ENCODE data around the gene COL4A6. TPM values are rescaled to one million over a fixed set of nuclear protein-coding genes. Genes with fewer than 3 reads are reported as not detected.

The COL4A6 gene
- total and polyA plus RNA-seq, 2 experiments from 2014 or later = 4.0 to 12.9 TPM

GRCh38 chrX:108121291-108121690 is 316.9 kb downstream of the COL4A6 start:
- TF ChIP-seq, protein P1, sequence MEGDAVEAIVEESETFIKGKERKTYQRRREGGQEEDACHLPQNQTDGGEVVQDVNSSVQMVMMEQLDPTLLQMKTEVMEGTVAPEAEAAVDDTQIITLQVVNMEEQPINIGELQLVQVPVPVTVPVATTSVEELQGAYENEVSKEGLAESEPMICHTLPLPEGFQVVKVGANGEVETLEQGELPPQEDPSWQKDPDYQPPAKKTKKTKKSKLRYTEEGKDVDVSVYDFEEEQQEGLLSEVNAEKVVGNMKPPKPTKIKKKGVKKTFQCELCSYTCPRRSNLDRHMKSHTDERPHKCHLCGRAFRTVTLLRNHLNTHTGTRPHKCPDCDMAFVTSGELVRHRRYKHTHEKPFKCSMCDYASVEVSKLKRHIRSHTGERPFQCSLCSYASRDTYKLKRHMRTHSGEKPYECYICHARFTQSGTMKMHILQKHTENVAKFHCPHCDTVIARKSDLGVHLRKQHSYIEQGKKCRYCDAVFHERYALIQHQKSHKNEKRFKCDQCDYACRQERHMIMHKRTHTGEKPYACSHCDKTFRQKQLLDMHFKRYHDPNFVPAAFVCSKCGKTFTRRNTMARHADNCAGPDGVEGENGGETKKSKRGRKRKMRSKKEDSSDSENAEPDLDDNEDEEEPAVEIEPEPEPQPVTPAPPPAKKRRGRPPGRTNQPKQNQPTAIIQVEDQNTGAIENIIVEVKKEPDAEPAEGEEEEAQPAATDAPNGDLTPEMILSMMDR (IDR thresholded peaks at IDR 0.05; ENCODE audit: poor library complexity) = no peak
- TF ChIP-seq EZH2 (IDR thresholded peaks at IDR 0.05; ENCODE audit: borderline replicate concordance) (no peak), EZH2phosphoT487 (IDR thresholded peaks at IDR 0.05; ENCODE audit: low read depth, severe bottlenecking, unreplicated experiment) (no peak)
- H3K4me1 ChIP-seq (ENCODE audit: insufficient read depth) = no peaks in the 10 kb centered on the region
- no peaks in the 10 kb centered on the region for H3K9me2 ChIP-seq (replicated peaks; ENCODE audit: insufficient read depth)
- H3K27ac ChIP-seq = no peak overlapping the region
- no peaks in the 10 kb centered on the region for H3K79me2 ChIP-seq
- DNase-seq (ENCODE audit: low spot score) = no peak
- no peak overlapping the region for H3K4me2 ChIP-seq
- no peak overlapping the region for H3K4me3 ChIP-seq
- WGBS (ENCODE audit: low lambda C conversion rate, missing lambda C conversion rate) = 61% methylated on average over 3 of the region's 3 CpGs
- no peaks in the 10 kb centered on the region for H3K36me3 ChIP-seq (replicated peaks; ENCODE audit: insufficient read depth, low read depth)
- no peaks in the 10 kb centered on the region for H3K9me3 ChIP-seq (ENCODE audit: low read depth)
- no peak overlapping the region for H2AFZ ChIP-seq
- no peaks in the 10 kb centered on the region for H3K27me3 ChIP-seq
- H4K20me1 ChIP-seq (ENCODE audit: insufficient read depth, poor library complexity, severe bottlenecking) = no peaks in the 10 kb centered on the region

GRCh38 chrX:108117988-108118387 is 320.2 kb downstream of the COL4A6 start:
- WGBS (ENCODE audit: low lambda C conversion rate, missing lambda C conversion rate) = 40% methylated on average over 3 of the region's 3 CpGs

GRCh38 chrX:108114541-108114940 is 323.7 kb downstream of the COL4A6 start:
- no peak for TF ChIP-seq EZH2 (IDR thresholded peaks at IDR 0.05; ENCODE audit: borderline replicate concordance)
- no peak for TF ChIP-seq EZH2phosphoT487 (IDR thresholded peaks at IDR 0.05; ENCODE audit: low read depth, severe bottlenecking, unreplicated experiment)
- TF ChIP-seq, protein P1 (IDR thresholded peaks at IDR 0.05; ENCODE audit: poor library complexity) = no peak
- no peak overlapping the region for H3K4me3 ChIP-seq
- no peak overlapping the region for H2AFZ ChIP-seq
- no peaks in the 10 kb centered on the region for H3K9me2 ChIP-seq (replicated peaks; ENCODE audit: insufficient read depth)
- no peaks in the 10 kb centered on the region for H3K36me3 ChIP-seq (replicated peaks; ENCODE audit: insufficient read depth, low read depth)
- no peaks in the 10 kb centered on the region for H3K27me3 ChIP-seq
- DNase-seq (ENCODE audit: low spot score) = no peak
- H3K4me1 ChIP-seq (ENCODE audit: insufficient read depth) = no peaks in the 10 kb centered on the region
- H3K27ac ChIP-seq = no peak overlapping the region
- H3K4me2 ChIP-seq = no peak overlapping the region
- H4K20me1 ChIP-seq (ENCODE audit: insufficient read depth, poor library complexity, severe bottlenecking) = no peaks in the 10 kb centered on the region
- no peaks in the 10 kb centered on the region for H3K79me2 ChIP-seq
- H3K9me3 ChIP-seq (ENCODE audit: low read depth) = no peaks in the 10 kb centered on the region

More at GRCh38 chrX:108117988-108118387, 320.2 kb downstream of the COL4A6 start:
- no peaks in the 10 kb centered on the region for H3K36me3 ChIP-seq (replicated peaks; ENCODE audit: insufficient read depth, low read depth)
- no peak for DNase-seq (ENCODE audit: low spot score)
- no peak overlapping the region for H3K27ac ChIP-seq
- H3K9me3 ChIP-seq (ENCODE audit: low read depth) = no peaks in the 10 kb centered on the region
- no peak overlapping the region for H3K4me2 ChIP-seq
- H3K4me1 ChIP-seq (ENCODE audit: insufficient read depth) = no peaks in the 10 kb centered on the region
- no peaks in the 10 kb centered on the region for H3K79me2 ChIP-seq
- no peaks in the 10 kb centered on the region for H3K27me3 ChIP-seq
- H3K4me3 ChIP-seq = no peak overlapping the region
- TF ChIP-seq EZH2phosphoT487 (IDR thresholded peaks at IDR 0.05; ENCODE audit: low read depth, severe bottlenecking, unreplicated experiment) (peak; percentile 79), EZH2 (IDR thresholded peaks at IDR 0.05; ENCODE audit: borderline replicate concordance) (no peak)
- no peaks in the 10 kb centered on the region for H3K9me2 ChIP-seq (replicated peaks; ENCODE audit: insufficient read depth)
- H2AFZ ChIP-seq = no peak overlapping the region
- H4K20me1 ChIP-seq (ENCODE audit: insufficient read depth, poor library complexity, severe bottlenecking) = no peaks in the 10 kb centered on the region

Other genes with a start within 250 kb of the COL4A6 start
- gene COL4A5, start 1.4 kb upstream of the COL4A6 start, total RNA-seq = 95.0 and 99.0 TPM in 2 replicates
- 28.6 and 32.7 TPM in 2 replicates for gene COL4A5, start 1.4 kb upstream of the COL4A6 start, polyA plus RNA-seq

All from hepatocyte (in vitro differentiated cells).